Stimulated activated naive CD4-positive, alpha-beta T cell treated with Interleukin-2 at 50 U/mL for 16 hours (primary cell): ENCODE results near the gene CCDC85B.
A peak's percentile ranks its signal among the peaks of the same experiment; 100 is the strongest.

Experiments used
- DNase-seq: peaks from one replicate; lab custom pipeline; 2025; lab: John Stamatoyannopoulos, UW

CCDC85B gene

DNA sequence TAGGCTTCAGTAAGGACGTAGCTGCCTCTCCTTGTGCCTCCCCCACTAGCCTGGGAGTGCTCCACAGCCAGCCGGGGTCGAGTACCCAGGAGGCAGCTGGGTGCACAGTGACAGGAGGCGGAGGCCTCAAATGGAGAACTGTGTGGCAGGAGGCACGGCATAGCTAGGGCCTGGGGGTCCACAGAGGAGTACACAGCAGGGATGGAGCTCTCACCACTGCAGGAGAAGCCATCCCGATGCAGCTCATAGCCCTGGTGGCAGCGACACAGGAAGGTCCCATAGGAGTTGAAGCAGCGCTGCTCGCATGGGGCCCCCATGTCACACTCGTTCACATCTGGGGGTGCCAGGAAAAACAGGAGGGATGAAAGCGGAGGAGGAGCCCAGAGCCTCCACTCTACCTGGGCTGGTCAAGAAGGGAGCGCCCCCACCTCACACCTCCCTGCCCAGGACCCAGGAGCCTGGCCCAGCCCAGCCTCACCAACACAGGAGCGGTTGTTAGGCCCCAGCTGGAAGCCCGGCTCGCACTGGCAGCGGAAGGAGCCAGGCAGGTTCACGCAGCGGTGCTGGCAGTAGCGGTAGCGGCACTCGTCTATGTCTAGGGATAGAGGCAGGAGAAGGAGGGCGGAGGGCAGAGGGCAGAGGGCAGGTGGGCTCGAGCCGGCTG, 20.7 kb upstream of the CCDC85B start:
- no peak for DNase-seq

DNA sequence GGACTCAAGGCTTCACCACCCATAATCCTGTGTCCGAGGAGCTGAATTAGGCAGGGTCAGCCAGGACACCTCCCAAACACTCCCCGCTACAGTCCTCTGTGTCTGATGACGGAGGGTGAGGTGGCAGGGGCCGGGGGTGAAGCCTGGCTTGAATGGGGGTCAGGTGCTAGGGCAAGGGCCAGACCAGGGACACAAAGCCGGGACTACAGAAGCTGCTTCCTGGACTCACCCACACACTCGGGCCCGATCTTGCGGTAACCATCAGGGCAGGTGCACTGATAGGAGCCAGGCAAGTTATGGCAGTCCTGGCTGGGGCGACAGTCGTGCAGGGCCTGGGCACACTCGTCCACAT, 20.2 kb upstream of the CCDC85B start:
- no peak for DNase-seq

DNA sequence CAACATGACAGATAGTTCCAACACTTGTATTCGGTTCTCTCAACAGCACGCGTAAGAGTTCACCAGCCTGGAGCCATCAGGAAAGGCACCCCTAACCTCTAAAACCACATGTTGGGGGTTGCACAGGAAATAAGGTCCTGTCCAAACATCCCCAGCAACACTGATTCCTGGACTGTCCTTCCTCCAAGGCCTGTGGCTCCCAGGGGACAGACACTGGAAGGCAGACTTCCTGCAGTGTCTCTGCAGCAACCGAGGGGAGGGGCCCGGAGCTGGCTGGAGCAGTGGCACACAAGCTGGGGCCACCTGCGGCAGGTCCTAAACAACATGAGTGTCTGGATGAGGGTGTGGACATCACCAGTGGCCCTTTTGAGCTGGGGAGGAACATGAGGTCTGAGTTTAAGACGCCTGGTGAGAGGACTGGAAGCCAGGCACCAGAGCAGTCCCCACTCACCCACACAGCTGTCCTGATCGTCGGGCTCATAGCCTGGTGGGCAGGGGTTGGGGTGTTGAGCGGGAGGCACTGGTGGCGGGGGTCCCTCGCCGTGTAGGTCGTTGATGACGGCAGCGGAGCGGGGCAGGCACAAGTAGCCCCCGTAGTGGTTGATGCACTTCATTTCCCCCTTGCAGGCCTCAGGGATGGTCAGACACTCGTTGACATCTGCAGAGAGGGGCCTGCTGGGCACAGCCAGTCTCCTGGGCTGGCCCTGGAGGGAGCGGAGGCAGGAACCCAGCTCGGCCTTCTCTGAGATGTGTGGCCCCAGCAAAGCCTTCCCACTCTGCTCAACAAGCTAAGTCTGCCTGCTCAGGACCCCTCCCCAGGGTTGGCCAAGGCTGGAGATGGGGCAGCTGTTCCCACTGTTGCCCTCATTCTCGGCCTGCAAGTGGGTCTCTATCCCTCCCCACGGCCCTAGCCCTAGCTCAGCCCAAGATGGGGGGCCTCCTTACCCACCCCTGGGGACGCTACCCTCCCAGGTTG, 19.5 kb upstream of the CCDC85B start:
- DNase-seq, result no peak

DNA sequence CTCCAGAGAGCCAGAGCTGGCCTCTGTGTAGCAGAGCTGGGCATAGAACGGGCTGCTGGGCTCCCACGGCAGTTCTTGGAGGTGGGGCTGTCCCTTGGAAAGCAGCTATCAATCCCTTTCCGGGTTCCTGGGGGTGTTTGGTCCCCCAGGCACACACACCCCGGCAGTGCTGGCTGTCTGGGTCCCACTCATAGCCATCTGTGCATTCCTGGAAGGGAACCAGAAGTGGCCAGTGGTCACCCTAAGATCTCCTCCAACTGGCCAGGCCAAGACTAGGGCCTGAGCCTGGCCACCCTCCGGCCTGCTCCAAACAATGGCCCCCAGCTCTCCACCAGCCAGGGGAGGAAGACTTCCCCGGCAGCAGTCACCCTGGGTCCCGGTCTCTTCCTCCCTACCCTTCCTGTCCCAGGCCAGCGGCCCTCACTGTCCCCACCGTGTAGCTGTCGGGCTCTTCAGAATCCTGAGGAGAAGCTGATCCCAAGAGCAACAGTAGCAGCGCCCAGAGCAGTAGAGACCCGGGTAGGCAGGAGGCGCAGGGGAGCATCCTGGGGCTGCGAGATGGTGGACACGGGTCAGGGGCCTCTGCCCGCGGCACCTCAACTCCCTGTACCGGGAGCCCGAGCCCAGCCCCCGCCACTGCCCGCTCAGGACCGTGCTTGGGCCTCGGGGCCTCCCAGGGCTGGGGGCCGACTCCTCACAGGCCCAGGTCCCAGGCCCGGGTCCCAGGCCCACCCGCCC, 18.5 kb upstream of the CCDC85B start:
- no peak for DNase-seq

DNA sequence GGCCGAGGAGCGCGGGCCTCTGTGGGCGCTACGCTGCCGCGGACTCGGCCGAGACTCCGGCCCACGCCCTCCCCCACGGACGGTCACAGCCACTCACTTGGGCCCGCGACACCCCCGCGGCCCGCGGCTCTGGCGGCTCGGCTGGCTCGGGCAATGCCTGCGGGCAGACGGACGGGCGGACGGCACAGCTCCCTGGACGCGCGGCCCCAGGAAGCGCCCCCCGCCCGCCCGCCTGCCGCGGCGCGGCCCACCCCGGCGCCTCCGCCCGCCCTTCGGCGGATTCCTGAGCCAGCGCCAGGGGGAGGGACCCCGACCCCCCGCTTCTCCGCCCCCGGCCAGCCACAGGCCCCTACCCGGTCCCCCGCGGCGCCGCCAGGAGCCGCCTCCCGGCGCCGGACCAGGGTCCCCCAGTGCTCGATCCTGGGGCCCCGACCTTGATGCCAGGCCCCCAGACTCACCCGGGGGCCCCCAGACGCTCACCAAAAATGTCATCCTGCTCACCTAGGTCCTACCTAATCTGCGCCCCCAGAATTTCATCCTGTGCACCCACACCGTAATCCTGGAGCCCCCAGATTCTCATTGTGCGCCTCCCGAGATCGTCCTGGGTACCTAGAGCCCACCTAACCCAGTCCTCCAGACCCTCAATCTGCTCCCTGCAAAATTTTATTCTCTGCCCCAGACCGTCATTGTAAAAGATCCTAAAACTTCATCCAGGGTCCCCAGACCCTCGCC, 17.7 kb upstream of the CCDC85B start, which contains the start of gene EFEMP2:
EFEMP2 (minus strand) TSS at position 215 of the 732 bp plus-strand sequence. CDS start 446 bp downstream, outside the sequence.
- no peak for DNase-seq

DNA sequence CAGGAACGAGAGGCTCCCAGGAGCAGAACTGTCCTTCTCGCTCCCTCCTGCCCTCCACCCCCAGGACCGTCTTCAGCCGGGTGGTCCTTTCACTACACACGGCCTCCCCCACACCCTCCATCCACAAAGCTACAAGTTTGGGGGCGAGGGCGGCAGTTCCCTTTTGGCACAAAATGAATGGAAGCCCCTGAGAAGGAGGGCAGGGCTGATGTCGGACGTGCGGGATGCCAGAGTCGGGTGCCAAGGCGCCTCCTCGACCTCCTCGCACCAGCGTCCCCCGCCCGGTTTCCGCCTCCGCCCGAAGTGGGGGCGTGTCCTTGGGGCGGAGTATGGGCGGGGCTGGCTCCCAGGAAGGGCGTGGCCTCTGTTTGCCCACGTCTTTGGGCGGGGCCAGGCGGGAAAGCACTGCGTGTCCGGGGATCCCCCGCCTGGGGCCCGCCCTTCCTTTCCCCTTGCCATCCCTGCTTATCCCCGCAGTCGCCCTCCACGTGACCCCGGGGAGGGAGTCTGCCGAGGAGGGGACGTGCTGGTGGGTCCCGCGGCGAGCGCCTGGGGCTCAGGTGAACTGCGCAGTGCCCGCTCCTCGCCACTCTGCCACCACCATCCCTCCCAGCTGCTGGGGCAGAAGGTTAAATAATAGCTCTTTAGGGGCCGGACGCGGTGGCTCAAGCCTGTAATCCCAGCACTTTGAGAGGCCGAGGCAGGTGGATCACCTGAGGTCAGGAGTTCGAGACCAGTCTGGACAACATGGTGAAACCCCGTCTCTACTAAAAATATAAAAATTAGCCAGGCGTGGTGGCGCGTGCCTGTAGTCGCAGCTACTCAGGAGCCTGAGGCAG, 16.9 kb upstream of the CCDC85B start:
- DNase-seq, result peak; percentile 87

DNA sequence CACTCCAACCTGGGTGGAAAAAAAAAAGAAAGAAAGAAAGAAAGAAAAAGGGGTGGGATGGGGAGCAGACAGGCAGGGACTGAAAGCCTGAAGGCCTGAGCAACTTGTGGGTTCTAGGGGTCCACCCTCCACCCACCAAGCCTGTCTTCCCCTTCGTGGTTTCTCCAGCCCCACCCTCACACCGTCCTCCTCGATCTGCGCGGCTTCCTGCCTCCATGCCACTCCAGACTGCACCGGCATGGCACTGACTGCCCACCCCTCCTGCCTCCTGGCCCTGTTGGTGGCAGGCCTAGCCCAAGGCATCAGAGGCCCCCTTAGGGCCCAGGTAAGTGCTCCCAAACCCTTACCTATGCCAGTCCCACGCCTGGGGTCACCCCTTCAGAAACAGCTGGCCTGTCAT, 10.9 kb upstream of the CCDC85B start, which contains the start of gene CTSW:
CTSW (plus strand) TSS at position 221 of the 400 bp plus-strand sequence; CDS start at position 239, 18 bp downstream.
- DNase-seq, result no peak

DNA sequence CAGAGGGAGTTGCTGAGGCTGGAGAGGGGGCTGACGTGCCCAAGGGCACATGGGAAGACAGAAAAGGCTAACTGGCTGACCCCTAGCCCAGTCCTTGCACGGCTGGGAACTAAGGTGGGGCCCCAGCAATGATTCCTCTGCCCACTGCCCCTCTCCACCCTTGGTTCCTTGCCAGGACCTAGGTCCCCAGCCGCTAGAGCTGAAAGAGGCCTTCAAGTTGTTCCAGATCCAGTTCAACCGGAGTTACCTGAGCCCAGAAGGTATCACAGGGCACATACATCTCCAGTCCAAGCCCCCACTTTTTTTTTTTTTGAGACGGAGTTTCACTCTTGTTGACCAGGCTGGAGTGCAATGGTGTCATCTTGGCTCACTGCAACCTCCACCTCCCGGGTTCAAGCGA, 10.4 kb upstream of the CCDC85B start:
- no peak for DNase-seq

DNA sequence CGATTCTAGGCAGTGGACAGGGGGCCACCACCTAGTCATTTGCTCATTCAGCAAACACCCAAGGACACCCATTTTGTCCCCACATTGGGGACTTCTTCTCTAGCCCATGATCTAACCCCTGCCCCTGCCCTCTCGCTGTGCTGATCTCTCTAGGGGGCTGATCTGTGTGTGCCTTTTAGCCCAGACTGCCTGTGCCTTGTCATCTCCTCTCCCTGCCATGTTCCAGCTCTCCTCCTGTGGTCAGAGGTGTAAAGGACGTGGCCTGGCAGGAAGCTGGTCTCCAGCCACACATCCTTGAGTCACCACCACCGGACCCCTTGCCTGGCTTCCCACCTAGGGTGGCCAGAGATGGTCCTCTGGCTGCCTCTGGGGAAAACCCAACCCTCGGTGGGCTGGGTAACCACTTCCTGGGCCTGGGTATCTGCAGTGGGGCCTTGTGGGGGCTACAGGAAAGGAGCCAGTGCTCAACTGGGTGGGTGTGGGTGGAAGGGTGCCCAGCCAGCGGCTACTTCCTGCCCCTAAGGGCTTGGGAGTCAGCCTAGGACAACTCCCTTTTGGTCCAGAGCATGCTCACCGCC, 9.5 kb upstream of the CCDC85B start:
- DNase-seq, result no peak

DNA sequence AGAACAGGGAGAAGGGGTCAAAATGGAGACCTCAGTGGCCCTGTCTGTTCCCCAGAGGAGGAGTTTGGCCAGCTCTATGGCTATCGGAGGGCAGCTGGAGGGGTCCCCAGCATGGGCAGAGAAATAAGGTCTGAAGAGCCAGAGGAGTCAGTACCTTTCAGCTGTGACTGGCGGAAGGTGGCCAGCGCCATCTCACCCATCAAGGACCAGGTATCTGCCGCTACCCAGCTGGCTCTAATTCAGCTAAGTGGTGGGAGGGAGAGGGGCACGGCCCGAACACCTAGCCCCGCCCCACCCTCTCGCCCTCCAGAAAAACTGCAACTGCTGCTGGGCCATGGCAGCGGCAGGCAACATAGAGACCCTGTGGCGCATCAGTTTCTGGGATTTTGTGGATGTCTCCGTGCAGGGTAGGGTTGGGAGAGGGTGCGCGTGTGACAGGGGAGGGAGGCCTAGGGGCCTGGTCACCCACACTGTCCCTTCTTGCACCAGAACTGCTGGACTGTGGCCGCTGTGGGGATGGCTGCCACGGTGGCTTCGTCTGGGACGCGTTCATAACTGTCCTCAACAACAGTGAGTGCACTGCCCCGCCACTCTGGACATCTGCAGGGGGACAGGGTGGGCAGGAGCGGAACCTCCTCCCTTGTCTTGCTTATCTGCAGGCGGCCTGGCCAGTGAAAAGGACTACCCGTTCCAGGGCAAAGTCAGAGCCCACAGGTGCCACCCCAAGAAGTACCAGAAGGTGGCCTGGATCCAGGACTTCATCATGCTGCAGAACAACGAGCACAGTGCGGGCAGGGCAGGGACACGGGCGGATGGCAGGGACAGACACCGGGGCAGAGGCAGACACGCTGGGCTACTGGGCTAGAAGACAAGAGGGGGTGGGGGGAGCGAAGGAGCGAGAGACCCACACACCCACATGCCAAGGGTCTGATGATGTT, 8.1 kb upstream of the CCDC85B start:
- DNase-seq, result no peak

DNA sequence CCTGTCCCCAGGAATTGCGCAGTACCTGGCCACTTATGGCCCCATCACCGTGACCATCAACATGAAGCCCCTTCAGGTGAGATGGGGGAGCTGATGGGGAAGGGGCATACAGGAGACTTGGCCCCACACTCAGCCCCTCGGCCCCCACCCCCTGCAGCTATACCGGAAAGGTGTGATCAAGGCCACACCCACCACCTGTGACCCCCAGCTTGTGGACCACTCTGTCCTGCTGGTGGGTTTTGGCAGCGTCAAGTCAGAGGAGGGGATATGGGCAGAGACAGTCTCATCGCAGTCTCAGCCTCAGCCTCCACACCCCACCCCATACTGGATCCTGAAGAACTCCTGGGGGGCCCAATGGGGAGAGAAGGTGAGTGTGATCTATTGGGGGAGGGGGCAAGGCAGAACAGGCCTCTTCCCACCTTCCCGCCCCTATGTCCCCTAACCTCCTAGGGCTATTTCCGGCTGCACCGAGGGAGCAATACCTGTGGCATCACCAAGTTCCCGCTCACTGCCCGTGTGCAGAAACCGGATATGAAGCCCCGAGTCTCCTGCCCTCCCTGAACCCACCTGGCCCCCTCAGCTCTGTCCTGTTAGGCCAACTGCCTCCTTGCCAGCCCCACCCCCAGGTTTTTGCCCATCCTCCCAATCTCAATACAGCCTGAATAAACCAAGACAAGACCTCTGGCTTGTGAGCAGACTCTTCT, 7.3 kb upstream of the CCDC85B start:
- no peak for DNase-seq

DNA sequence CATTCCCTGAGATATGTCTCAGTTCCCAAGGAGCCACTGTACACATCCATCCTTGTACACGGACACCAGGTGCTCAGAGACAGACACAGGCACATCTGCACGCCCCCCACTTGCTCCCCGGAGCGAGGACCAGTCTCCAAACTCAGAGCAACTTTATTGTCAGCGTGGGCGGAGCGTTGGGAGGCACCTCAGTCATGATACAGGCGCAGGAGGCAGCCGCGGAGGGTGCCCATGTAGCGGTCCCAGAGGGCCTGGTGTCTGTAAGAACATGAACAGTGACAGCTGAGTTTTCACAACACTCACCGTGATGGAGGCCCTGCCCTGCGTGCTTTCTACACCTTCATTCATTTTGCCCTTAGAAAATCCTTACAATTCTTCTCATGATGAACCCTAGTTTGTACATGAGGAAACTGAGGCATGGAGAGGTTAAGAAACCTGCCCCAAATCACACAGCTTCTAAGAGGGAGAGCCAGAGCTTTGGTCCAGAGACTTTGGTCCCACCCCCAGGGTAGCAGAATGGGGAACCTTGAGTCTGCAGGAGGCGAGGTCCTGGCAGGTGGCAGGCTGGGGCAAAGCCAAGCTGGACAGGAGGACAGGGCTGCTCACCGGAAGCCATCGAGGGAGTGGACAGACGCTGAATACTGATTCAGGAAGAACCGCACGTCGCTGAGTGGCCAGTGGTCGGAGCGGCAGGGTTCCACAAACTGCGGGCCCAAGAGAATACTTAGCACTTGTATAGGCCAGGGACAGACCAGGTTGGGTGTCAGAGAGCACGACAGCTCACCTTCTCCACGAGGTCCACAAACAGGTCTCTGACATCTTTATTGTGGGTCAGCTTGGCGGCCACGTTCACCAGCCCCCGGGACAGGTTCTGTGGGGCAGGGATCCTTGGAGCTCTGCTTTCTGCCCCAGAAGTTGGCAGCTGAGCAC, 6.4 kb upstream of the CCDC85B start:
- no peak for DNase-seq

DNA sequence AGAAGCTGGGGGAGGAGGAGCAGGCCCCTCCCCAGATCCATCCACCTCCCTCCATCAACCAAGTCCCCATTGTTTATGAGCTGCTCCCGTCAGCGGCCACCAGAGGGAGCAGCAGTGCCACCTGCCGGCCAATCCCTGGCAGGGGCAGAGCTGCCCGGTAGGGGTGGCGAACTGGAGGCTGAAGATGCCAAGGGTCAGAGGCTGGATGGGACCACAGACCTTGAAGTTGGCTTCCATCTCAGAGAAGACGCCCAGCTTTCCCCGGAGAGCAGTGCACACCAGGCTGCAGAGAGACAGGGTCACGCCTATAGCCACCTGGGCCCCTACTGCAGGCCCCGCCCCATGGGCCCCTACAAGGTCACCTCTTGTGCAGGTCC, 5.8 kb upstream of the CCDC85B start:
- DNase-seq, result peak; percentile 74

DNA sequence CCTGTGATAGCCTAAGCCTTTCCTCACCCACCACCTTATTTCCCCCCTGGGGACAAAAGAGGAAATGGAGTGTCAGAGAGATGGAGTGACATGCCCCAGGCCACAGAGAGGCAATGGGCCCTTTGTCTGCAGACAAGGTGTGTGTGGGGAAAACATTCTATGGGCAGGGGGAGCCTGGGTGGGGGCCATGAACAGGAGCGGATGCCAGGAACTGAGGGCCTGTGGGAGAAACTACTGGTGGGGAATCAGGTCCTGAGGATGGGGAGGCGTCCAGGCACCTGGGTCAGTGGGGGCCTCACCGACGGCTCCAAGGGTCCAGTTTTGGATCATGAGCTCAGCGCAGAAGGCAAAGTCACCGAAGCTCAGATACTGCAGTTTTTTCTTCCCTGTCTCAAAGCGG, 5.2 kb upstream of the CCDC85B start:
- DNase-seq, result no peak

DNA sequence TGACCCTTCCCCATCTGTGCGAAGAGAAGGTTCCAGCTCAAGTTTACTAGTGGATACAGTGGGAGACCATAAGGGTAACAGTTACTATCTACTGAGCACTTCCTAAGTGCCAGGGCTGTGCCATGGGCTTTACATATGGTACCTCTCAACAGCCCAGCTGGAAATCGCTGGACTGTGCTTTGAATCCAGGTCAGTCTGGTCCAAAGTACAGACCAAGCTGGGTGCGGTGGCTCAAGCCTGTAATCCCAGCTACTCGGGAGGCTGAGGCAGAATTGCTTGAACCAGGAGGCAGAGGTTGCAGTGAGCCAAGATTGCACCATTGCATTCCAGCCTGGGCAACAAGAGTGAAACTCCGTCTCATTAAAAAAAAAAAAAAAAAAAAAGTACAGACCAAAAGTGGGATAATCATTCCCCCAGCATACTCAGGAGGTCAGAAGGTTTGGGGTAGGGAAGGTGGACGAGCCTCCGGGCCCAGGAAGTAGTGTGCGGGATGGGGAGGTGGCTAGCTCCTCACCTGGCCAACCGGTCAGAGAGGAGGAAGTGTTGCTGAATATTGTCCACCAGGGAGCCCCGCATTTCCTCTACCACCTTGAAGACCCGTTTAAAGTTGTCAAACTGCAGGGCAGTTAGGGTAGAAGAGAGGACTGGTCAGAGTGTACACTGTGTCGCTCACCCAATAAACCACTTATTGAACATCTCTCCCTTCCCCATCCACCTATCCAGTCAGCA, 4.5 kb upstream of the CCDC85B start:
- DNase-seq, result no peak

DNA sequence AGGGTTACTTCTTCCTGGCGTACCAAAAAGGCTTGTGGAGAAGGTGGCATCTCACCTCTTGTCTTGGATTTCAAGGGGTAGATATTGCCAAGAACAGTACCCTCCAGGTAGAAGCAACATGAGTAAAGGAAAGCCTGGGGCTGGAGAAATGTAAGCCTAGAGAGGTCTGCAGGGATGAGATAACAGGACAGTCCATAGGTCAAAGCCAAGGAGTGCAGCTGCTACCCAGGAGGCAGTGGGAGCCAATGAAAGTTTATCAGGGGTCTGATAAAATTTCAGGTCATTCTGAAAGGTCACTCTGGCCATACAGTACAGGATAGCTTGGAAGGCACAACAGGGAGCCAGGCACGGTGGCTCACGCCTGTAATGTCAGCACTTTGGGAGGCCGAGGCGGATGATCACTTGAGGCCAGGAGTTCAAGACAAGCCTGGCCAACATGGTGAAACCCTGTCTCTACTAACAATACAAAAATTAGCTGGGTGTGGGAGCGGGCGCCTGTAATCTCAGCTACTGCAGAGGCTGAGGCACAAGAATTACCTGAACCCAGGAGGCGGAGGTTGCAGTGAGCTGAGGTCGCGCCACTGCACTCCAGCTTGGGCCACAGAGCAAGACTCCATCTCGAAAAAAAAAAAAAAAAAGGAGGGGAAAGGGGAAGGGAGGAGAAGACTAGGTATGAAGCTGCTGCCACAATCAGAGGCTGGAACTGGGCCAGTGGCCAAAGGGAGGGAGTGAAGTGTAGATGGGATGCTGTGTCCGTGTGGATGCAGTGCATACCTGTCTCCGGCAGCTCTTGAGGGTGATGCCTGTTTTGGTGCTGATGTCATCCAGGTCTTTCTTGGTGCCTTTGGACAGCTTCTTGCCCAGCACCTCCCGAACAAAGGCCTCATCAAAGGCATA, 3.4 kb upstream of the CCDC85B start:
- no peak for DNase-seq
